ENCODE data around the gene SLC2A13.
"Not testable (repeated sequence)": the region's sequence is repeated elsewhere in the genome, so short reads cannot be mapped to it uniquely, and the experiment has no call there.

The SLC2A13 gene

GRCh38 chr12:40104461-40105264 is 1.2 kb downstream of the SLC2A13 start:
- DNase-seq, result no peak

- no peak for DNase-seq
Measured at GRCh38 chr12:40103043-40103442, 2.8 kb downstream of the SLC2A13 start.

DNA sequence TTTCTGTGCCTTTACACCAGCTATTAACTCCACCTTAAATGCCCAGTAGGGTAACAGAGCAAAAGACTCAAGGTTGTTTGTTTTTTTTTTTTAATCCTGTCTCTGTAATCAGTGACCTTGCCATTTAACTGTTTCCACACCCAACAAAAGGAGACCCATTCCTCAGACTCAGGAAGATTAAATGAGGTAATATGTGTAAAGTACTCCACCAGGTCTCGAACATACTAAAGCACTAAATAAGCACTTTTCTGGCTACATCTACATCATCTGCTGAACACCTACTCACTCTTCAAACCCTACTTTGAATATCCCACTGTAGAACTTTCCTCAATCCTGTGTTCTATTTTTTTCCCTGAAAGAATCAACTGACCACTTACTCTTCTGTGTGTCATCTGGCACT is 4.1 kb downstream of the SLC2A13 start:
- DNase-seq, result no peak

DNA sequence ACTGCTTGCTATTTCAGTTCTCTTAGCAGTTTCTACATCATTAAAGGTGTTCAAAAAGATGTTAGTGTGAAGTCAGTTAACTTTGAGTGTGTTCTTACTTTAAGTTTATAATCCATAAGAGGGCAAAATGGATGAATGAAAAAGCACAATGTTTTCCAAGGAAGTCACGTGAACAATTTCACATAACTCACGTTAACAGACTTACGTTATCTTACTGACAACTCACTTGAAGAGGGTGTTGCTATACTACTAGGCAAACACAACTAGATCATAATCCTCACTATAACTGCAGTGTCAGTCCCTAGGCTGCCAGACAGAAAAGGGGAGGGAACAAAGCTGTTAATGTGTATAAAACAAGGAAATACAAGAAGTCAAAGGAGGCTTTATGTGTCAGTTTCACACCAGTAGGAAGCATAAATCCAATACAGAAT is 6.4 kb downstream of the SLC2A13 start:
- no peak for DNase-seq

DNA sequence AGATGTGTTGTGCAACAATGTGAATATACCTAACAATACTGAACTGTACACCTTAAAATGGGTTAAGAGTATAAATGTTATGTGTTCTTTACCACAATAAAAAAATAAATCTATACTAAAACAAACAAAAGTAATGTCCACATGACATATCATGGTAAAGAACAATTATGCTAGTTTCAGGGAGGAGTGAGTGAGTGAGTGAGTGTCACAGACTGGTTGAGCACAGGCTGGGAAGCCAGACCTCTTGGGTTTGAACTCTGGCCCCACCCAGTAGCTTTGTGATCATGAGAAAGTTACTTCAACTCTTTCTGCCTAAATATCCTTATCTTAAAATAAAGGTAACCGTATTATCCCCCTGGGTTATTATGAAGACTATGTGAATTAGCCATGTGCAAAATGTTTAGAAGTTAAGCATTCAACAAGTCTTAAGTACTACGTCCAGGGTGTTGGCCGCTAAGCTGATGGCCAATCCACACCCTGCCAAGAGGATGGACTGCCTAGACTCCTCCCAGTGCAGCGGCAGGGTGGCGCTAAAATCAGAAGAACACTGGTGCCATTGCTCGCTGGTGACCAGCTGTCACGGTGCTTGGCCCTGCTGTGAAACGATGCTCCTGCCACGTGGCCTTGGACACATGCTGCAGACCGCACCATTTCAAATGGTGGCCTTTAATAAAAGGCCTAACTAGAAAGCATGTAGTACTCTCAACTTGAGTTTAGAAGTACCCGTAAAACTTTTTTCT is 7.3 kb downstream of the SLC2A13 start:
- DNase-seq, result no peak

- DNase-seq, result no peak
Measured at GRCh38 chr12:40093512-40093911, 12.4 kb downstream of the SLC2A13 start.

DNA sequence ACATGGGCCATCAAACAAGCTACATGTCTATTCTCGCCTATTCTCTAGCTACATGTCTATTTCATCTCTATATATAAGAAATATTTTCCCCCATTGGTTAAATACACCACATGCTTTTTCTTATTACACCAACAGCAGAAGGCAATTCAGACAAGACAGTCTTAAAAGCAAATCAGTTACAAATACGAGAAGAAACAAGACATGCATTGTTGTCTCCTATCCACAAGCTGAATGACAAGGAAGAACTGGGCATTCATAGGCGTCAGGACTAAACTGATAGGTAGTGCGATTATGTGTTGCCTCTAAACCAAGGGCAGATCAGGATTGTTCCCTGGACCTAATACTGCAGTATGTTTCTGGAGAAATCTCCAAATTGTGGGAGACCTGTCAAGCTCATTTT is 19.4 kb downstream of the SLC2A13 start:
- DNase-seq, result no peak

DNA sequence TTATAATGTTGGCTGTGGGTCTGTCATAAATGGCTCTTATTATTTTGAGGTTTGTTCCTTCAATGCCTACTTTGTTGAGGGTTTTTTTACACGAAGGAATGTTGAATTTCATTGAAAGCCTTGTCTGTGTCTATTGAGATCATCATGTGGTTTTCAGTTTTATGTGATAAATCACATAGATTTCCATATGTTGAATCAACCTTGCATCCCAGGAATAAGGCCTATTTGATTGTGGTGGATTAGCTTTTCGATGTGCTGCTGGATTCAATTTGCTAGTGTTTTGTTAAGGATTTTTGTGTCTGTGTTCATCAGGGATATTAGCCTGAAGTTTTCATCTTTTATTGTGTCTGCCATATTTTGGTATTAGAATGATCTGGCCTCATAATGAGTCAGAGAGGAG is 27.6 kb downstream of the SLC2A13 start:
- no peak for DNase-seq

GRCh38 chr12:40075458-40075857 is 30.4 kb downstream of the SLC2A13 start:
- DNase-seq, result no peak

DNA sequence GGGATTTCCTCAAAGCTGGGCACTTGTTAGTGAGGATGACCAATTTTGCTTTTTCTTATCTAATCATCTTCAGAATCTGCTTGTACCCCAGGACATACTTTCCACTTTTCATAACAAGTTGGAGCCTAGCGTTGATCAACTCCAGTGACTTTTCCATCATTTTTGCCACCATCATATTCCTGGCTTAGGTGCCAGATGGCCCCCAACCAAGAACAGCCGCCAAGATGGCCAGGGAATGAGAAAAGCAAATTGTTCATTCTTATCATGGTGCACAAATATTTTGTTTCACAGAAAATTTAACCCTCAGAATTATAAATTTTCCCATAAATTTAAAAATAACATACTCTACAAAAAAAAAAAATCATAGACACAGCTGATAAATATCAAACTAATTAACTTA is 37.5 kb downstream of the SLC2A13 start:
- no peak for DNase-seq

DNA sequence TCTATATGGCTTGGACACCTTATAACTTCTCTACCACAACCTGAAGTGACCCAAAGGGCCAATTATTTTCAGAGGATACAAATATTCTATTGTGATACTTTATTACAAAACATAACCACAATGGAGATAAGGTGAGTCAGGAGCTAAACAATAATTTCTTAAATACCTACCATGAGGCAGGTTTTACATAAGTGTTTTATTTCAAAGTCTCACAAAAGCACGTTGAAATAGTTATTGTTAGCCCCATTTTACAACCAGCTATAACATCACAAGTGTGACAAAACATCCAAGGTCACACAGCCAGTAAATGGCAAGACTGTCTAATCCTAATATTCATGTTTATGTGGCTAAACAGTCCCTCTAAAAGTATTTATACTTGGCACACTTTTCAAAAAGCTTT is 40.2 kb downstream of the SLC2A13 start:
- no peak for DNase-seq

- no peak for DNase-seq
Measured at GRCh38 chr12:40063414-40063813, 42.5 kb downstream of the SLC2A13 start.

GRCh38 chr12:40058721-40059190 is 47.1 kb downstream of the SLC2A13 start:
- DNase-seq, result no peak

- DNase-seq, result no peak
Measured at GRCh38 chr12:40056373-40056772, 49.5 kb downstream of the SLC2A13 start.

DNA sequence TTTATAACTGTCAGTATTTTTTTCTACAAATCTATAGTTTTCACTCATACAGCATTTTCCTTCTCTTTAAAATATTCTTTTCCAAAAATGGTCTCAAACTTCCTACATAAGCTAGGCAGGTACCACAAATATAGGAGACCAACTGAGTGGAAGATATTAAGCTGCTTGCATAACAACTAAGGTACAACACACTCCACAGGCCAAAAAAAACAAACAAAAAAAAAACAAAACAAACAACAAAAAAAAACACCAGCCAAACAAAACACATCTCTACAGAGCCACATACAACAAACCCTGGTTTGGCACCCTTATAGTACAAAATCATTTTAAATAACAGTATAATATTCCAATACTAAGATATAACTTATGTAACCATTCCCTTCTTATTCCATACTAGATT is 50.1 kb downstream of the SLC2A13 start:
- no peak for DNase-seq

DNA sequence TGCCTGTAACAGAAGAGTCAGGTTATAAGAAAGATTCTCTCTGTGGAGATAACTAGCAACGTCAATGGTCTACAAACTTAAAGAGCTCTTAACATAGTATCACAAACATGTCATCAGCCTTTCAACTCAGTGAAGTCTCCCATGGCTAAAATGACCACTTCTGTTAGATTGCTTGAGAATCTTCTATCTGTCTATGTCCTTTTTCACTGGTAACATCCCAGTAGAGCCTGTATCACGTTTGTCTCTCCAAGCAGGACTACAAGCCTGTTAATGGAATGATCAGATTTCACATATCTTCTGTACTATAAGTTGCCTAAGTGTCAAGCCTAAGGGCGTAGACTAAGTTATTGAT is 50.7 kb downstream of the SLC2A13 start:
- no peak for DNase-seq

DNA sequence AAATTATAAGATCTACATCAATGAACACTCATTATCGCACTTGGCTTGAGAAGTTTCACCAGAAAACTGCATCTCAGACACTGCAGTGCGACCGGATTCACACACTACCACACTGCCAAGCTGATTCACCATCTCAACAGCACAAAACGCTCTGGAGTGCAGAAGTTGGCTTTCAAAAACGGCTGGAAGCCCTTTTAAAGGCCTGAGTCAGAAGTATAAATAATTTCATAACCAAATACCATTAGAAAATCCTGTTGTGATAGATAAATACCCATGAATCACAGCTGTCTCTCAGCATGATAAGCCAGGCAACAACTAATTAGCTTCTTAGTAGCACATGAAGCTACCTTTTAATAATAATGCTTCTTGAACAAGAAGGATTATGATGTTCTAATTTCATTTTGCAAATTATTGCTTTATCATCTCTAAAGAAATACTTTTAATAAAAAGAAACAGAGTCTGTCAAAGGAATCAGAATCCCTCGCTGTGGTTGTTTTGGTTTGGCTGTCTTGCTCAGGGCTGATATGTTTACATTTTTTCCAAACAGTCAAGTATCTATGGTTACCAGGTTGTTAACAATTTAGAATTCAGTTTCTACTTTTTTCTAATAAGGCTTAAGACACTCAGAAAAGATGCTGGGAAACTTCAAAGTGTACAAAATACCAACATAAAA is 51.2 kb downstream of the SLC2A13 start:
- DNase-seq, result no peak

- no peak for DNase-seq
Measured at GRCh38 chr12:40049268-40049667, 56.6 kb downstream of the SLC2A13 start.

GRCh38 chr12:40047002-40047401 is 58.9 kb downstream of the SLC2A13 start:
- not testable (repeated sequence) for DNase-seq

DNA sequence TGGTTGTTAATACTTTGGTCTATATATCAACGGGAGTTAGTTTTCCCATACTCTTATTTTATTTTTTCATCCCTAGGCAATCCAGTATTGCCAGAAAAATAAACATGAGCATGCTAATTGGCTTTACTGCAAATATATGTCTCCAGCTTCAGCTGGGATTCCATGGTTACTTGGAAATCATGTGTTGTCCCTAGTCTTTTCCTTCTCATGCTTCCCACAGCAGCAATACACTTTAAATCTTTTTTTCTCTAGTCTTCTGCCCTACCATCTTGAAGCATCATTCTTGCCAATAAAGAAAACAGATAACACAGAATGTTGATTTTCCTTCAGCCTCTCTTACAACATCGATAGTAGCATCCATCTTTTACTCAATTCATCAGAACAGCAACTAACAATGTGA is 60.2 kb downstream of the SLC2A13 start:
- DNase-seq, result no peak

GRCh38 chr12:40044396-40044795 is 61.5 kb downstream of the SLC2A13 start:
- DNase-seq, result no peak

DNA sequence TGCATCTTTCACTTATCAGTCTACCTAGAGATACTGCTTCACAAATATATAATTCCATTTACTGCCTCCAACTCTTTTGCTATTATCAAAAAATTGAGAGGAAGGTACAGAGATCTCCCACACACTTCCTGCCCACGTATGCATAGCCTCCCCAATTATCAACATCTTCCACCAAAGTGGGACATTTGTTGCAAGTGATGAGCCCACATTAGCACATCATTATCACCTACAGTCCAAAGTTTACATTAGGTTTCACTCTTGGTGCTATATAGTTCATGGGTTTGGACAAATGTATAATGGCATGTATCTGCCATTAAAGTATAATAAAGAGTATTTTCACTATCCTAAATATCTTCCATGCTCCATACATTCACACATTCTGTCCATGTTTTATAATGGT is 66.3 kb downstream of the SLC2A13 start:
- no peak for DNase-seq

- DNase-seq, result no peak
Measured at GRCh38 chr12:40038619-40039018, 67.3 kb downstream of the SLC2A13 start.

- no peak for DNase-seq
Measured at GRCh38 chr12:40034712-40035111, 71.2 kb downstream of the SLC2A13 start.

Measured in NCI-H1092 treated with DMSO at 0.1 percent for 48 hours (cell line).